Measurements from ENCODE around the gene ALDH1L1. TPM values are rescaled to one million over a fixed set of nuclear protein-coding genes. Genes with fewer than 3 reads are reported as not detected.

ALDH1L1 gene
- total and polyA plus RNA-seq, 2 of the 13 experiments (the other 11 are each of a cell fraction or from before 2014, with no cell fraction given) = 11.2 to 28.7 TPM

DNA sequence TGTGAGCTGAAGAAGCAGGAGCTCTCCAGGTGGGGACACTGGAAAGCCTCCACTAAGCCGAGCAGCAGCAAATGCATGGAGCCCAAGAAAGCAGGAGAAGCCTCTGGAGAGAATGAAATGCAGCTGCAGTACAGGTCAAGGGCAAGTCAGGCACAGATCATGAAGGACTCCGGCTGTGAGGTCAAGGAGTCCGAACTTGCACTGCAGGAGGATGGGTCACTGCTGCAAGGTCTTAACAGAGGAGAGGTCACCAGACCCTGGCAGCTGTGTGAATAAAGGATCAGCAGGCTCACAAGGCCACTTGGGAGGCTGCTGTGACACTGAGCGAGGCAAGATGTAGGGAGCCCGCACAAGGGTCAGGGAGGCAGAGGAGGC is 71.7 kb downstream of the ALDH1L1 start (continued):
- TF ChIP-seq ZNF234 (CRISPR knock-in tag; conservative IDR thresholded peaks at IDR 0.05) (no peak), TOE1 (CRISPR knock-in tag; IDR thresholded peaks at IDR 0.05) (no peak)

DNA sequence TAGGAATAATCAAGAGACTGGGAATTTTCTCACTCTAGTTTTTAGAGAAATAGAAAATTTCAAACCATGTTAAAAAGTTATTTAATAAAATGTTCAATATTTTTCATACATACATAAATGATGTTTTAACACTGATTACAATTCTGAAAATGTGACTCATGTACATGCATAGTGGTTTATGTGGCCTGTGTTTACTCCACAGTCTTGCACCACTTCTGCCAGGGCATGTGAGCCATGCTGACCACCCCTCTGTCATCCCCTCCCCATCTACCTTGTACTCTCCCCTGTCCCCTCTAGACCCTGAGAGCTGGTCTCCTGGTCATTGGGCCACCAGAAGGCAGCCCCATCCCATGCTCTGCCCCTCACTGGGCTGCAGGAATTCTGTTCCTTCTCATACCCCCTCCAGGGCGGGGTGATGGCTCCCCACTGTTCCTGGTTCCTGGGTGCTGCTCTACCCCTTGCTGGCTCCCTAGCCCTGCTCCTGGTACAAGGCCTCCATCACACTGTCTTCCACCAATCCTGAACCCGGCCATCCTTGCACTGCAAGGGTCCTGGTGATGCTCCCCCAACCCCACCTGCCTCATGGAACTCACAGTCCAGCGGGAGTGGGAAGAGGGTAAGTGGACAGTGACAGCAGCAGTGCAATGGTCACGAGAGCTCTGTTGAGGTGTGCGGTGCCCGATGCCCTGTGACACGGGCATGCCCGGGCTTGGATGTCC is 72.3 kb downstream of the ALDH1L1 start:
- POLR2A ChIA-PET = no interaction called here
- no peak for TF ChIP-seq THYN1 (CRISPR knock-in tag; IDR thresholded peaks at IDR 0.05; ENCODE audit: borderline replicate concordance, low read depth)
- TF ChIP-seq ZFP1 (CRISPR knock-in tag; IDR thresholded peaks at IDR 0.05) = no peak
- no peak for TF ChIP-seq YEATS4 (CRISPR knock-in tag; IDR thresholded peaks at IDR 0.05; ENCODE audit: borderline replicate concordance)
- no peak for TF ChIP-seq ZNF883 (CRISPR knock-in tag; IDR thresholded peaks at IDR 0.05; ENCODE audit: not compliant biosample characterization)
- no peak for TF ChIP-seq RELA (CRISPR knock-in tag; IDR thresholded peaks at IDR 0.05)
- no peak for TF ChIP-seq GLI4 (CRISPR knock-in tag; IDR thresholded peaks at IDR 0.05; ENCODE audit: borderline replicate concordance)
- TF ChIP-seq KAT2B (IDR thresholded peaks at IDR 0.05; ENCODE audit: borderline replicate concordance, low read depth, low read length) = no peak
- TF ChIP-seq ZNF232 (CRISPR knock-in tag; IDR thresholded peaks at IDR 0.05; ENCODE audit: borderline replicate concordance) = no peak
- TF ChIP-seq HNRNPH1 (optimal IDR thresholded peaks at IDR 0.05; ENCODE audit: low read depth, low read length) = no peak
- no peak for TF ChIP-seq ZNF354B (CRISPR knock-in tag; IDR thresholded peaks at IDR 0.05)
- TF ChIP-seq, protein P1, sequence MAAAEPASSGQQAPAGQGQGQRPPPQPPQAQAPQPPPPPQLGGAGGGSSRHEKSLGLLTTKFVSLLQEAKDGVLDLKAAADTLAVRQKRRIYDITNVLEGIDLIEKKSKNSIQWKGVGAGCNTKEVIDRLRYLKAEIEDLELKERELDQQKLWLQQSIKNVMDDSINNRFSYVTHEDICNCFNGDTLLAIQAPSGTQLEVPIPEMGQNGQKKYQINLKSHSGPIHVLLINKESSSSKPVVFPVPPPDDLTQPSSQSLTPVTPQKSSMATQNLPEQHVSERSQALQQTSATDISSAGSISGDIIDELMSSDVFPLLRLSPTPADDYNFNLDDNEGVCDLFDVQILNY (CRISPR knock-in tag; conservative IDR thresholded peaks at IDR 0.05) = no peak
- TF ChIP-seq, protein P2, sequence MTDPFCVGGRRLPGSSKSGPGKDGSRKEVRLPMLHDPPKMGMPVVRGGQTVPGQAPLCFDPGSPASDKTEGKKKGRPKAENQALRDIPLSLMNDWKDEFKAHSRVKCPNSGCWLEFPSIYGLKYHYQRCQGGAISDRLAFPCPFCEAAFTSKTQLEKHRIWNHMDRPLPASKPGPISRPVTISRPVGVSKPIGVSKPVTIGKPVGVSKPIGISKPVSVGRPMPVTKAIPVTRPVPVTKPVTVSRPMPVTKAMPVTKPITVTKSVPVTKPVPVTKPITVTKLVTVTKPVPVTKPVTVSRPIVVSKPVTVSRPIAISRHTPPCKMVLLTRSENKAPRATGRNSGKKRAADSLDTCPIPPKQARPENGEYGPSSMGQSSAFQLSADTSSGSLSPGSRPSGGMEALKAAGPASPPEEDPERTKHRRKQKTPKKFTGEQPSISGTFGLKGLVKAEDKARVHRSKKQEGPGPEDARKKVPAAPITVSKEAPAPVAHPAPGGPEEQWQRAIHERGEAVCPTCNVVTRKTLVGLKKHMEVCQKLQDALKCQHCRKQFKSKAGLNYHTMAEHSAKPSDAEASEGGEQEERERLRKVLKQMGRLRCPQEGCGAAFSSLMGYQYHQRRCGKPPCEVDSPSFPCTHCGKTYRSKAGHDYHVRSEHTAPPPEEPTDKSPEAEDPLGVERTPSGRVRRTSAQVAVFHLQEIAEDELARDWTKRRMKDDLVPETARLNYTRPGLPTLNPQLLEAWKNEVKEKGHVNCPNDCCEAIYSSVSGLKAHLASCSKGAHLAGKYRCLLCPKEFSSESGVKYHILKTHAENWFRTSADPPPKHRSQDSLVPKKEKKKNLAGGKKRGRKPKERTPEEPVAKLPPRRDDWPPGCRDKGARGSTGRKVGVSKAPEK (CRISPR knock-in tag; IDR thresholded peaks at IDR 0.05; ENCODE audit: borderline replicate concordance) = no peak
- TF ChIP-seq ZNF547 (CRISPR knock-in tag; IDR thresholded peaks at IDR 0.05) = no peak
- TF ChIP-seq, protein P3, sequence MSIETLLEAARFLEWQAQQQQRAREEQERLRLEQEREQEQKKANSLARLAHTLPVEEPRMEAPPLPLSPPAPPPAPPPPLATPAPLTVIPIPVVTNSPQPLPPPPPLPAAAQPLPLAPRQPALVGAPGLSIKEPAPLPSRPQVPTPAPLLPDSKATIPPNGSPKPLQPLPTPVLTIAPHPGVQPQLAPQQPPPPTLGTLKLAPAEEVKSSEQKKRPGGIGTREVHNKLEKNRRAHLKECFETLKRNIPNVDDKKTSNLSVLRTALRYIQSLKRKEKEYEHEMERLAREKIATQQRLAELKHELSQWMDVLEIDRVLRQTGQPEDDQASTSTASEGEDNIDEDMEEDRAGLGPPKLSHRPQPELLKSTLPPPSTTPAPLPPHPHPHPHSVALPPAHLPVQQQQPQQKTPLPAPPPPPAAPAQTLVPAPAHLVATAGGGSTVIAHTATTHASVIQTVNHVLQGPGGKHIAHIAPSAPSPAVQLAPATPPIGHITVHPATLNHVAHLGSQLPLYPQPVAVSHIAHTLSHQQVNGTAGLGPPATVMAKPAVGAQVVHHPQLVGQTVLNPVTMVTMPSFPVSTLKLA (IDR thresholded peaks at IDR 0.05) = no peak
- TF ChIP-seq CEBPG (CRISPR knock-in tag; IDR thresholded peaks at IDR 0.05) = no peak
- 91% methylated on average over 8 of the region's 8 CpGs for WGBS (ENCODE audit: low lambda C conversion rate)

More for the DNA sequence above, 72.3 kb downstream of the ALDH1L1 start:
- CTCF ChIA-PET (ENCODE audit: low intra/inter-chr PET ratio, low total read pairs) = no interaction called here
- ATAC-seq (no peak), FAIRE-seq (no peak), DNase-seq (ENCODE audit: low spot score) (no peak)
- Histone ChIP-seq H3K79me2 (ENCODE audit: insufficient read depth, low read length) (no peaks in the 10 kb centered on the region), H3K9me3 (ENCODE audit: low read length) (no peaks in the 10 kb centered on the region), H3K36me3 (replicated peaks in 1 of 2; ENCODE audit: control insufficient read depth in 1 of 2, insufficient read depth in 2 of 2, low read length in 2 of 2) (peaks cover 3 to 7% of the 10 kb centered on the region in 2 experiments; a peak in 3 of 5 replicates), H3K27ac (ENCODE audit: extremely low read length, insufficient read depth, low read length) (no peak overlapping the region), H3K4me1 (ENCODE audit: insufficient read depth, low read length) (no peaks in the 10 kb centered on the region), H3K4me2 (ENCODE audit: low read depth, low read length) (no peak overlapping the region), H2AFZ (ENCODE audit: low read length) (no peak overlapping the region), H3K9ac (ENCODE audit: insufficient read depth, low read depth, low read length) (no peak overlapping the region), H4K20me1 (ENCODE audit: insufficient read depth, low read length) (no peaks in the 10 kb centered on the region), H3K27me3 (ENCODE audit: control insufficient read depth in 1 of 2, insufficient read depth in 2 of 2, low read length in 2 of 2) (no peaks in the 10 kb centered on the region), H3K4me3 (replicated peaks in 1 of 3; ENCODE audit: insufficient read depth in 1 of 3, low read depth in 2 of 3, low read length in 3 of 3) (no peak overlapping the region)
- no TSS peak for BruUV-seq (replicated peaks)
- intact Hi-C loops (cut with micrococcal nuclease; ENCODE audit: unreplicated experiment) (no loop called here), in situ Hi-C loops (cut with HindIII; ENCODE audit: extremely low pct_ligation_motif_present, low pct_unique_long_range_greater_than_20kb) (no loop called here)

Measured in HepG2 (cell line).